K562 (cell line): ENCODE results near the gene ALDOC.

ENCODE experiments used
- ATF2 ChIP-seq: sonication (generic); formaldehyde crosslinking; IDR thresholded peaks from 2 replicates; pipeline ENCODE4 v1.8.1; 2022; ENCODE audit warnings: missing genetic modification reagents
- ATF3 ChIP-seq, 2 experiments: fragments of 450-650 bp in 1 of 2; sonication (generic) in 1 of 2; formaldehyde crosslinking in 1 of 2; IDR thresholded peaks in 1 of 2; conservative IDR thresholded peaks in 1 of 2; 2 replicates each; pipeline versions ENCODE4 v1.6.1 to v1.8.1; 2016 to 2023; ENCODE audit warnings: mild to moderate bottlenecking in 2 of 2, moderate library complexity in 2 of 2, inconsistent platforms in 1 of 2, missing genetic modification reagents in 1 of 2
- CTCF ChIP-seq, 3 experiments: IDR thresholded peaks in 2 of 3; conservative IDR thresholded peaks in 1 of 3; 2 replicates each; pipeline ENCODE4 v1.5.1; 2011 to 2012; ENCODE audit warnings: low read length in 3 of 3, mild to moderate bottlenecking in 3 of 3, control low read depth in 2 of 3, improper control_type of control experiment in 1 of 3, inconsistent platforms in 1 of 3, low read depth in 1 of 3, mixed read lengths in 1 of 3, moderate library complexity in 1 of 3; ENCODE audit not compliant: insufficient read depth in 2 of 3
- EHMT2 ChIP-seq: fragments of 450-650 bp; IDR thresholded peaks from 2 replicates; pipeline ENCODE4 v1.6.1; 2018; ENCODE audit warnings: antibody characterized with exemption
- PKNOX1 ChIP-seq: fragments of 450-650 bp; IDR thresholded peaks from 2 replicates; pipeline ENCODE4 v1.6.1; 2016
- POLR2AphosphoS2 ChIP-seq: IDR thresholded peaks from 2 replicates; pipeline ENCODE4 v1.6.1; 2012; ENCODE audit warnings: low read length, improper control_type of control experiment
- RAD21 ChIP-seq, 2 experiments: fragments of 250-450 bp in 1 of 2; fragments of 450-650 bp in 1 of 2; sonication (Bioruptor Pico) in 1 of 2; formaldehyde crosslinking in 1 of 2; IDR thresholded peaks in 1 of 2; conservative IDR thresholded peaks in 1 of 2; 2 replicates each; pipeline versions ENCODE4 v1.4.0 to v1.8.0; 2020 to 2022; ENCODE audit warnings: mild to moderate bottlenecking in 2 of 2, moderate library complexity in 1 of 2
- STAT6 ChIP-seq: sonication (generic); formaldehyde crosslinking; IDR thresholded peaks from 2 replicates; pipeline ENCODE4 v1.8.1; 2023; ENCODE audit warnings: mild to moderate bottlenecking, missing genetic modification reagents
- TFE3 ChIP-seq: fragments of 450-650 bp; formaldehyde crosslinking; IDR thresholded peaks from 2 replicates; pipeline ENCODE4 v1.4.0; 2020; ENCODE audit warnings: mild to moderate bottlenecking, mixed read lengths
- ZNF174 ChIP-seq: fragments of 250-450 bp; sonication (Bioruptor Pico); IDR thresholded peaks from 2 replicates; pipeline ENCODE4 v1.4.0; 2020; ENCODE audit warnings: mild to moderate bottlenecking

- TF ChIP-seq POLR2AphosphoS2 (no peak), RAD21 (CRISPR knock-in tag; conservative IDR thresholded peaks at IDR 0.05 in 1 of 2, IDR thresholded peaks at IDR 0.05 in 1 of 2) (no peak), ATF3 (IDR thresholded peaks at IDR 0.05) (no peak), ATF3 (CRISPR knock-in tag; conservative IDR thresholded peaks at IDR 0.05) (no peak), CTCF (IDR thresholded peaks at IDR 0.05 in 2 of 3, conservative IDR thresholded peaks at IDR 0.05 in 1 of 3; ENCODE audit: insufficient read depth in 2 of 3, low read depth in 1 of 3, low read length in 3 of 3) (no peak), ZNF174 (CRISPR knock-in tag) (no peak), EHMT2 (no peak), ATF2 (CRISPR knock-in tag) (no peak), TFE3 (CRISPR knock-in tag) (no peak), STAT6 (CRISPR knock-in tag) (no peak), PKNOX1 (no peak)
Measured at GRCh38 chr17:28624148-28624547, 47.5 kb upstream of the ALDOC start.
